ENCODE measurements around the gene C6orf118. TPM values are rescaled to one million over a fixed set of nuclear protein-coding genes. Genes with fewer than 3 reads are reported as not detected.

Gene C6orf118
- polyA plus RNA-seq, 3 donors, result not detected

- Histone ChIP-seq H3K9me3 (replicated peaks in 1 of 2; ENCODE audit: control insufficient read depth in 1 of 2, insufficient read depth in 1 of 2, low read length in 2 of 2) (peaks cover 3 to 23% of the 10 kb centered on the region in 2 donors), H3K4me2 (replicated peaks; ENCODE audit: extremely low read depth, low read length, poor library complexity, severe bottlenecking) (no peak overlapping the region), H3K27ac (ENCODE audit: low read depth in 1 of 2, low read length in 2 of 2) (no peak overlapping the region), H3K4me1 (ENCODE audit: control insufficient read depth in 1 of 2, insufficient read depth in 2 of 2, low read length in 2 of 2) (no peaks in the 10 kb centered on the region), H3K79me2 (ENCODE audit: insufficient read depth, low read length) (no peaks in the 10 kb centered on the region), H2AFZ (ENCODE audit: insufficient read depth, low read depth, low read length, poor library complexity, severe bottlenecking) (no peak overlapping the region), H3K36me3 (replicated peaks in 1 of 2; ENCODE audit: control insufficient read depth in 1 of 2, insufficient read depth in 2 of 2, low read length in 2 of 2) (no peaks in the 10 kb centered on the region), H3K9ac (ENCODE audit: insufficient read depth, low read length, poor library complexity, severe bottlenecking) (no peak overlapping the region), H3K4me3 (replicated peaks in 1 of 3; ENCODE audit: low read depth in 2 of 3, low read length in 3 of 3) (no peak overlapping the region), H4K20me1 (ENCODE audit: insufficient read depth, low read length) (no peaks in the 10 kb centered on the region), H3K27me3 (ENCODE audit: control insufficient read depth in 2 of 2, insufficient read depth in 2 of 2, low read length in 2 of 2) (no peaks in the 10 kb centered on the region)
- no peak overlapping the region for H3K27ac Mint-ChIP-seq
- H3K4me3 Mint-ChIP-seq, result no peak overlapping the region
- no peaks in the 10 kb centered on the region for H3K4me1 Mint-ChIP-seq
- no peak for TF ChIP-seq CTCF (IDR thresholded peaks at IDR 0.05)
- no peaks in the 10 kb centered on the region for H3K27me3 Mint-ChIP-seq (ENCODE audit: low read depth in 3 of 3)
- peaks cover 0 to 15% (median 11%) of the 10 kb centered on the region in 7 donors for H3K9me3 Mint-ChIP-seq
- intact Hi-C loops (cut with micrococcal nuclease), result no loop called here
- DNase-seq, result no peak
- 95% methylated on average over 4 of the region's 6 CpGs for WGBS (ENCODE audit: insufficient coverage)
- H3K36me3 Mint-ChIP-seq, result no peaks in the 10 kb centered on the region
Observed at GRCh38 chr6:165272585-165272984, 36.8 kb downstream of the C6orf118 start.

GRCh38 chr6:165268987-165269386 is 40.4 kb downstream of the C6orf118 start:
- Histone ChIP-seq H2AFZ (ENCODE audit: insufficient read depth, low read depth, low read length, poor library complexity, severe bottlenecking) (no peak overlapping the region), H3K79me2 (ENCODE audit: insufficient read depth, low read length) (no peaks in the 10 kb centered on the region), H3K4me2 (replicated peaks; ENCODE audit: extremely low read depth, low read length, poor library complexity, severe bottlenecking) (no peak overlapping the region), H3K4me1 (ENCODE audit: control insufficient read depth in 1 of 2, insufficient read depth in 2 of 2, low read length in 2 of 2) (no peaks in the 10 kb centered on the region), H3K27ac (ENCODE audit: low read depth in 1 of 2, low read length in 2 of 2) (no peak overlapping the region), H4K20me1 (ENCODE audit: insufficient read depth, low read length) (no peaks in the 10 kb centered on the region), H3K9ac (ENCODE audit: insufficient read depth, low read length, poor library complexity, severe bottlenecking) (no peak overlapping the region), H3K4me3 (replicated peaks in 1 of 3; ENCODE audit: low read depth in 2 of 3, low read length in 3 of 3) (no peak overlapping the region), H3K27me3 (ENCODE audit: control insufficient read depth in 2 of 2, insufficient read depth in 2 of 2, low read length in 2 of 2) (no peaks in the 10 kb centered on the region), H3K9me3 (replicated peaks in 1 of 2; ENCODE audit: control insufficient read depth in 1 of 2, insufficient read depth in 1 of 2, low read length in 2 of 2) (peaks cover 3 to 24% of the 10 kb centered on the region in 2 donors), H3K36me3 (replicated peaks in 1 of 2; ENCODE audit: control insufficient read depth in 1 of 2, insufficient read depth in 2 of 2, low read length in 2 of 2) (no peaks in the 10 kb centered on the region)
- no peak for TF ChIP-seq CTCF (IDR thresholded peaks at IDR 0.05)
- no peaks in the 10 kb centered on the region for H3K27me3 Mint-ChIP-seq (ENCODE audit: low read depth in 3 of 3)
- H3K9me3 Mint-ChIP-seq, result peaks cover 0 to 20% (median 11%) of the 10 kb centered on the region in 7 donors
- H3K4me3 Mint-ChIP-seq, result no peak overlapping the region
- 69% methylated on average over 6 of the region's 7 CpGs for WGBS (ENCODE audit: insufficient coverage)
- H3K4me1 Mint-ChIP-seq, result no peaks in the 10 kb centered on the region
- H3K27ac Mint-ChIP-seq, result no peak overlapping the region
- H3K36me3 Mint-ChIP-seq, result no peaks in the 10 kb centered on the region
- intact Hi-C loops (cut with micrococcal nuclease), result no loop called here
- no peak for DNase-seq
